ENCODE measurements around the gene FOXK1.
"Not testable (repeated sequence)": the region's sequence is repeated elsewhere in the genome, so short reads cannot be mapped to it uniquely, and the experiment has no call there.

Gene FOXK1

DNA sequence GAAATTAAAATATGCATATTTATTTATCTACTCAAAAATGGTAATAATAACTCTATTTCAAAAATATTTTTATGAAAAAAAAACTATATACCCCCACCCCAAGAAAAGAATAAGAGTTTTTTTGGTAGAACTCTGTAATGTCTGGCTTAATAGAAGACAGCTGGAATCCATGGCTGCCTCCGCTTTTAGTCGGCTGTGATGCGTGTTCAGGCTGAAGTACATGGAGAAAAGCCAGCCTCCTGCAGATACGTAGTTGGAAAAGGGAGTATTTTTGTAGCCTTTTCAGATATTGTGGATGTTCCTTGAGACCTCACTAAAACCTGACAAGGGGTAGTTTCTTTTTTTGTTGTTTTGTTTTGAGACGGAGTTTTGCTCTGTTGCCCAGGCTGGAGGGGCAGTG, 10.0 kb downstream of the FOXK1 start:
- Histone ChIP-seq H3K36me3 (peaks cover 5% of the 10 kb centered on the region), H3K4me3 (ENCODE audit: low read depth, low read length) (no peak overlapping the region), H3K9me3 (no peaks in the 10 kb centered on the region), H3K27me3 (no peaks in the 10 kb centered on the region), H3K4me1 (no peaks in the 10 kb centered on the region)
- no peak for DNase-seq
- TF ChIP-seq CTCF (IDR thresholded peaks at IDR 0.05; ENCODE audit: low read depth, low read length): no peak

DNA sequence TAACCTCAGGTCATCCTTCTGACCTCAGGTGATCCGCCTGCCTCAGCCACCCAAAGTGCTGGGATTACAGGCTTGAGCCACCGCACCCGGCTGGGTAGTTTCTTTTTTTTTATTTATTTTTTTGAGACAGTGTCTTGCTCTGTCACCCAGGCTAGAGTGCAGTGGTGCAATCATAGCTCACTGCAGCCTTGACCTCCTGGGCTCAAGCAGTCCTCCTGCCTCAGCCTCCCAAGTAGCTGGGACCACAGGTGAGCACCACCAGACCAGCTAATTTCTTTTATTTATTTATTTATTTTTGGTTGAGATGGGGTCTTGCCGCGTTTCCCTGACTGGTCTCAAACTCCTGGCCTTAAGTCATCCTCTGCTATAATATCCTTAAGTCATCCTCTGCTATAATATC, 10.5 kb downstream of the FOXK1 start:
- not testable (repeated sequence) for H3K36me3 ChIP-seq; H3K27me3 ChIP-seq; DNase-seq; H3K9me3 ChIP-seq; H3K4me1 ChIP-seq; H3K4me3 ChIP-seq (ENCODE audit: low read depth, low read length)

DNA sequence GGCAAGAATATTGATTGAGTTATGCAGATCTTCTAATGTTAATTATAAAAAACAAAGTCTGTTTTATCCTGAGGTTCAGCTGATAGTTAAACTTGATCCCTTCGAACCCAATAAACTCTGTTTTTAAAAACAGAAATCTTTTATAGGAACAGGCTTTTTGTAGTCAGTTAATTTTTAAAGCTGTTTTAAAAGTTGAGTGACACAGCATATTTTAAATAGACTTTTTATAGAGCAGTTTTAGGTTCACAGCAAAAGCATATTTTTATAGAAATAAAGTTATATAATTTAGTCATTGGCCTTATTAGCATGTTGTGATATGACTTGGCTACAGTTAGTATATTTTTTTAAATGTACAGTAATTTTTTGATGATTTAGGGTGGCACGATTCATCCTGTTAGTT, 11.1 kb downstream of the FOXK1 start:
- Histone ChIP-seq H3K4me3 (ENCODE audit: low read depth, low read length) (no peak overlapping the region), H3K9me3 (no peaks in the 10 kb centered on the region), H3K36me3 (peaks cover 5% of the 10 kb centered on the region), H3K27me3 (no peaks in the 10 kb centered on the region), H3K4me1 (no peaks in the 10 kb centered on the region)
- no peak for DNase-seq
- TF ChIP-seq CTCF (IDR thresholded peaks at IDR 0.05; ENCODE audit: low read depth, low read length): no peak

DNA sequence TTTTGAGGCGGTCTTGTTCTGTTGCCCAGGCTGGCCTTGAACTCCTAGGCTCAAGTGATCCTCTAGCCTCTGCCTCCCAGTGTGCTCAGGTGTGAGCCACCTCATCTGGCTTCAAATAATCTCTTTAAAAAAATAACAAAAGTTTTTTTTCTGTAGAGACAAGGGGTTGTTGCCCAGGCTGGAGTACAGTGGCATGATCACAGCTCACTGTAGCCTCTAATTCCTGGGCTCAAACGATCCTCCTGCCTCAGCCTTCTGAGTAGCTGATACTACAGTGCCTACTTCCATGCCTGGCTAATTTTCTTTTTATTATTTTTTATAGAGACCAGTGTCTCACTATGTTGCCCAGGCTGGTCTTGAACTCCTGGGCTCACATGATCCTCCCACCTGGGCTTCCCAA, 11.7 kb downstream of the FOXK1 start:
- TF ChIP-seq CTCF (IDR thresholded peaks at IDR 0.05; ENCODE audit: low read depth, low read length): no peak
- no peaks in the 10 kb centered on the region for H3K4me1 ChIP-seq
- DNase-seq: no peak

GRCh38 chr7:4694305-4694704, 12.2 kb downstream of the FOXK1 start:
- Histone ChIP-seq H3K36me3 (peaks cover 9% of the 10 kb centered on the region), H3K4me3 (ENCODE audit: low read depth, low read length) (no peak overlapping the region), H3K9me3 (no peaks in the 10 kb centered on the region), H3K4me1 (no peaks in the 10 kb centered on the region), H3K27me3 (no peaks in the 10 kb centered on the region)
- no peak for TF ChIP-seq CTCF (IDR thresholded peaks at IDR 0.05; ENCODE audit: low read depth, low read length)
- no peak for DNase-seq

More for the DNA sequence above, 11.7 kb downstream of the FOXK1 start:
- no peaks in the 10 kb centered on the region for H3K27me3 ChIP-seq
- peaks cover 7% of the 10 kb centered on the region for H3K36me3 ChIP-seq
- H3K4me3 ChIP-seq (ENCODE audit: low read depth, low read length): no peak overlapping the region
- H3K9me3 ChIP-seq: no peaks in the 10 kb centered on the region

- H3K27me3 ChIP-seq: no peaks in the 10 kb centered on the region
- no peaks in the 10 kb centered on the region for H3K9me3 ChIP-seq
- no peak overlapping the region for H3K4me3 ChIP-seq (ENCODE audit: low read depth, low read length)
- no peak for TF ChIP-seq CTCF (IDR thresholded peaks at IDR 0.05; ENCODE audit: low read depth, low read length)
- H3K4me1 ChIP-seq: no peaks in the 10 kb centered on the region
- H3K36me3 ChIP-seq: peaks cover 9% of the 10 kb centered on the region; the same call in 1 of the 2 replicates
- no peak for DNase-seq
Measured at GRCh38 chr7:4698707-4699275, 16.7 kb downstream of the FOXK1 start.

- H3K4me1 ChIP-seq: no peaks in the 10 kb centered on the region
- no peak for DNase-seq
- TF ChIP-seq CTCF (IDR thresholded peaks at IDR 0.05; ENCODE audit: low read depth, low read length): no peak
Measured at GRCh38 chr7:4699841-4700240, 17.7 kb downstream of the FOXK1 start.

More at GRCh38 chr7:4699841-4700240, 17.7 kb downstream of the FOXK1 start:
- H3K9me3 ChIP-seq: no peaks in the 10 kb centered on the region
- no peaks in the 10 kb centered on the region for H3K27me3 ChIP-seq
- H3K4me3 ChIP-seq (ENCODE audit: low read depth, low read length): no peak overlapping the region
- H3K36me3 ChIP-seq: peaks cover 8% of the 10 kb centered on the region; the same call in 1 of the 2 replicates
